ENCODE results near the gene HSD17B1.

DNA sequence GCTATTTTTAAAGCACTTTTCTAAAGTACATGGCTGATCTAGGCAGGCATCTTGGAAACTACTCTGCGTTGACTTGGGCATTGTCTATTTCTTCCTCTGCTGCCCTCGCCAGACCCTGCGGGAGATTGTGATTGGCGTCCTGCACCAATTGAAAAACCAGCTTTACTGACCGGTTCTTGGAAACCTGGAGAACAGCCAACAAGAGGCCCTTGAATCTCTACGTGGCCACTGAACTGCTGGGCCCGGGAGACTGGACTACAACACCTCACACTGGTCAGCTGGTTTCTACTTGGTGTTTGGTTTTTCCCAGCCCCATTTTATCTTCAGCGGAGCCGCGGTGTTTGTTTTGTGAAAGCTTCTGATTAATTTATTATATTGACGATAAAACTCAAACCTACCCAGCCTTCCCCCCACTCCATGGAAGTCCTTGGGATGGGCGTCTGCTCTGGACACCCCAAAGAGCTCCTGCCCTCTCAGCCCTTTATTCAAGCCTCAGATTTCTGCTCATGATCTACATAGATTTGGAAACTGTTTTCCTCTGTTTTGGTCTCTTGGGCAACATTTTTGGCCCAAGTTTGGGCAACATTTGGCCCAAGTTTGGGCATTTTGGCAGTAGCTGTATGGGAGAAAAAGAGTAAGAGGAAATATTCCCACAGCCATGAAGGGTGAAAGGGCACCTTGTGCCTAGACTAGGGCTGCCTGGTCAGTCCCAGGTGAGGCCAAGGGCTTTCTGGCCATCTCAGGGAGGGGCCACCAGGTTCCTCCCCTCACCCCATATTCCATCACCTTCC is 18.9 kb downstream of the HSD17B1 start:
- TF ChIP-seq, protein P1, sequence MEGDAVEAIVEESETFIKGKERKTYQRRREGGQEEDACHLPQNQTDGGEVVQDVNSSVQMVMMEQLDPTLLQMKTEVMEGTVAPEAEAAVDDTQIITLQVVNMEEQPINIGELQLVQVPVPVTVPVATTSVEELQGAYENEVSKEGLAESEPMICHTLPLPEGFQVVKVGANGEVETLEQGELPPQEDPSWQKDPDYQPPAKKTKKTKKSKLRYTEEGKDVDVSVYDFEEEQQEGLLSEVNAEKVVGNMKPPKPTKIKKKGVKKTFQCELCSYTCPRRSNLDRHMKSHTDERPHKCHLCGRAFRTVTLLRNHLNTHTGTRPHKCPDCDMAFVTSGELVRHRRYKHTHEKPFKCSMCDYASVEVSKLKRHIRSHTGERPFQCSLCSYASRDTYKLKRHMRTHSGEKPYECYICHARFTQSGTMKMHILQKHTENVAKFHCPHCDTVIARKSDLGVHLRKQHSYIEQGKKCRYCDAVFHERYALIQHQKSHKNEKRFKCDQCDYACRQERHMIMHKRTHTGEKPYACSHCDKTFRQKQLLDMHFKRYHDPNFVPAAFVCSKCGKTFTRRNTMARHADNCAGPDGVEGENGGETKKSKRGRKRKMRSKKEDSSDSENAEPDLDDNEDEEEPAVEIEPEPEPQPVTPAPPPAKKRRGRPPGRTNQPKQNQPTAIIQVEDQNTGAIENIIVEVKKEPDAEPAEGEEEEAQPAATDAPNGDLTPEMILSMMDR (IDR thresholded peaks at IDR 0.05) = no peak
- TF ChIP-seq POLR2A (IDR thresholded peaks at IDR 0.05) = no peak
